ENCODE data around the gene GPR25.

DNA sequence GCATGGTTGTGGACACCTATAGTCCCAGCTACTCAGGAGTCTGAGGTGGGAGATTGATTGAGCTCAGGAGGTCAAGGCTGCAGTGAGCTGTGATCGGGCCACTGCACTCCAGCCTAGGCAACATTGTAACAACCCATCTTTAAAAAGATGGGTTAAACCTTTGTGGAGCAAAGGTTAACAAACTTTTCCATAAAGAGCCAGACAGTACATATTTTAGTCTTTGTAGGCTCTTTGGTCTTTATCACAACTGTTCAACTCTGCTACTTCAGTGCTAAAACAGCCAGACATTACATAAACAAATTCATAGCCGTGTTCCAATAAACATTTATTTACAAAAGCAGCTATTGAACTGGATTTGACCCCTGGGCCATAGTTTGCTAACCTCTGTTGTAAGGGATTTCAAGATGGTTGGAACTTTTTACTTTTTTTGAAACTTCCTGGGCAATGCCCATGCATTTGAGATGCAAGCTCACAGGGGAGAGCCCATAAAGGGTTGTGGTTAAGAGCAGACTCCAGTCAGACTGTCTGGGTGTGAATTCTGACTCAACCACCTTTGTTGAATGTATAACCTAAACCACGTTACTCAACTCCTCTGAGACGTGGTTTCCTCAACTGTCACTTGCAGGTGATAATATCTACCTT is 32.8 kb downstream of the GPR25 start:
- TF ChIP-seq EZH2 (IDR thresholded peaks at IDR 0.05) (no peak), POLR2AphosphoS5 (IDR thresholded peaks at IDR 0.05; ENCODE audit: low read depth, low read length) (no peak), MAX (IDR thresholded peaks at IDR 0.05) (no peak), TCF7L2 (IDR thresholded peaks at IDR 0.05; ENCODE audit: borderline replicate concordance, extremely low read depth, insufficient read depth, insufficient read length) (no peak), SP1 (IDR thresholded peaks at IDR 0.05; ENCODE audit: low read depth) (no peak), CTCF (IDR thresholded peaks at IDR 0.05 in 2 of 3, conservative IDR thresholded peaks at IDR 0.05 in 1 of 3; ENCODE audit: borderline replicate concordance in 1 of 3, insufficient read depth in 1 of 3, low read depth in 2 of 3, low read length in 2 of 3) (no peak), POLR2A (IDR thresholded peaks at IDR 0.05; ENCODE audit: borderline replicate concordance, extremely low read depth, insufficient read depth, insufficient read length) (no peak), SIN3A (IDR thresholded peaks at IDR 0.05; ENCODE audit: low read depth) (no peak), ZFX (IDR thresholded peaks at IDR 0.05) (no peak)
- TF ChIP-seq, protein P1, sequence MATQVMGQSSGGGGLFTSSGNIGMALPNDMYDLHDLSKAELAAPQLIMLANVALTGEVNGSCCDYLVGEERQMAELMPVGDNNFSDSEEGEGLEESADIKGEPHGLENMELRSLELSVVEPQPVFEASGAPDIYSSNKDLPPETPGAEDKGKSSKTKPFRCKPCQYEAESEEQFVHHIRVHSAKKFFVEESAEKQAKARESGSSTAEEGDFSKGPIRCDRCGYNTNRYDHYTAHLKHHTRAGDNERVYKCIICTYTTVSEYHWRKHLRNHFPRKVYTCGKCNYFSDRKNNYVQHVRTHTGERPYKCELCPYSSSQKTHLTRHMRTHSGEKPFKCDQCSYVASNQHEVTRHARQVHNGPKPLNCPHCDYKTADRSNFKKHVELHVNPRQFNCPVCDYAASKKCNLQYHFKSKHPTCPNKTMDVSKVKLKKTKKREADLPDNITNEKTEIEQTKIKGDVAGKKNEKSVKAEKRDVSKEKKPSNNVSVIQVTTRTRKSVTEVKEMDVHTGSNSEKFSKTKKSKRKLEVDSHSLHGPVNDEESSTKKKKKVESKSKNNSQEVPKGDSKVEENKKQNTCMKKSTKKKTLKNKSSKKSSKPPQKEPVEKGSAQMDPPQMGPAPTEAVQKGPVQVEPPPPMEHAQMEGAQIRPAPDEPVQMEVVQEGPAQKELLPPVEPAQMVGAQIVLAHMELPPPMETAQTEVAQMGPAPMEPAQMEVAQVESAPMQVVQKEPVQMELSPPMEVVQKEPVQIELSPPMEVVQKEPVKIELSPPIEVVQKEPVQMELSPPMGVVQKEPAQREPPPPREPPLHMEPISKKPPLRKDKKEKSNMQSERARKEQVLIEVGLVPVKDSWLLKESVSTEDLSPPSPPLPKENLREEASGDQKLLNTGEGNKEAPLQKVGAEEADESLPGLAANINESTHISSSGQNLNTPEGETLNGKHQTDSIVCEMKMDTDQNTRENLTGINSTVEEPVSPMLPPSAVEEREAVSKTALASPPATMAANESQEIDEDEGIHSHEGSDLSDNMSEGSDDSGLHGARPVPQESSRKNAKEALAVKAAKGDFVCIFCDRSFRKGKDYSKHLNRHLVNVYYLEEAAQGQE (IDR thresholded peaks at IDR 0.05; ENCODE audit: low read depth), result no peak
- TF ChIP-seq, protein P2, sequence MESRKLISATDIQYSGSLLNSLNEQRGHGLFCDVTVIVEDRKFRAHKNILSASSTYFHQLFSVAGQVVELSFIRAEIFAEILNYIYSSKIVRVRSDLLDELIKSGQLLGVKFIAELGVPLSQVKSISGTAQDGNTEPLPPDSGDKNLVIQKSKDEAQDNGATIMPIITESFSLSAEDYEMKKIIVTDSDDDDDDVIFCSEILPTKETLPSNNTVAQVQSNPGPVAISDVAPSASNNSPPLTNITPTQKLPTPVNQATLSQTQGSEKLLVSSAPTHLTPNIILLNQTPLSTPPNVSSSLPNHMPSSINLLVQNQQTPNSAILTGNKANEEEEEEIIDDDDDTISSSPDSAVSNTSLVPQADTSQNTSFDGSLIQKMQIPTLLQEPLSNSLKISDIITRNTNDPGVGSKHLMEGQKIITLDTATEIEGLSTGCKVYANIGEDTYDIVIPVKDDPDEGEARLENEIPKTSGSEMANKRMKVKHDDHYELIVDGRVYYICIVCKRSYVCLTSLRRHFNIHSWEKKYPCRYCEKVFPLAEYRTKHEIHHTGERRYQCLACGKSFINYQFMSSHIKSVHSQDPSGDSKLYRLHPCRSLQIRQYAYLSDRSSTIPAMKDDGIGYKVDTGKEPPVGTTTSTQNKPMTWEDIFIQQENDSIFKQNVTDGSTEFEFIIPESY (IDR thresholded peaks at IDR 0.05; ENCODE audit: extremely low read depth, insufficient replicate concordance, low read length), result no peak

All from HCT116 (cell line).